ENCODE results near the gene RPL37A. TPM values are rescaled to one million over a fixed set of nuclear protein-coding genes. Genes with fewer than 3 reads are reported as not detected.

Gene RPL37A
- total RNA-seq, 1 donor from 2014 or later = 7,363 TPM

- H3K27ac ChIP-seq (ENCODE audit: low read depth, low read length) = no peak overlapping the region
- no peaks in the 10 kb centered on the region for H3K27me3 ChIP-seq (ENCODE audit: control insufficient read depth in 3 of 3, insufficient read depth in 3 of 3, low read length in 3 of 3)
- no peaks in the 10 kb centered on the region for H3K9me3 ChIP-seq (ENCODE audit: control insufficient read depth in 3 of 3, low read length in 3 of 3)
- H3K4me1 ChIP-seq (ENCODE audit: control insufficient read depth in 3 of 3, insufficient read depth in 3 of 3, low read length in 3 of 3) = no peaks in the 10 kb centered on the region
- H3K36me3 ChIP-seq (ENCODE audit: control insufficient read depth in 3 of 3, insufficient read depth in 3 of 3, low read length in 3 of 3) = peaks cover 3 to 12% (median 12%) of the 10 kb centered on the region in 3 donors
- H3K9ac ChIP-seq (ENCODE audit: low read depth in 1 of 3, low read length in 3 of 3) = no peak overlapping the region
- no peak overlapping the region for H3K4me3 ChIP-seq (ENCODE audit: low read length in 3 of 3)
Measured at GRCh38 chr2:216486271-216486670, 12.4 kb upstream of the RPL37A start.

DNA sequence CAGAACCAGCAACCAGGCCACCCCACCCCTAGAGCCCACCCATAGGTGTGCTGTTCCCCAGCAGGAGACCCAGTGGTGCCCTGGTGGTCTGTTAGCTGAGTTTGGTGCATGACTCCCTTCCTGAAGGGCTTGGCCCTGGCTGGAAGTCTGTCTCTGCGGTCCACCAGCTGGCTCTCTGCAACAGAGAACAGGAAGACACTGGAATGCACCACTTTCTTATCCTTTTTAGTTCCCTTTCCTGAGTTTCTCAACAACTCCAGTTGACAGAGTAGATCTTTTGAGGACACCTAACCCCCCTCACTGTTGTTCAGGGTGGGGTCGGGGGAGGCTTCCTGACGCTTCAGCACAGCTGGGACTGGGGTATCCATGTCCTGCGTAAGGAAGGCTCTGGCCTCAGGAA is 11.9 kb upstream of the RPL37A start:
- H3K36me3 ChIP-seq (ENCODE audit: control insufficient read depth in 3 of 3, insufficient read depth in 3 of 3, low read length in 3 of 3) = peaks cover 3 to 12% (median 12%) of the 10 kb centered on the region in 3 donors
- H3K27me3 ChIP-seq (ENCODE audit: control insufficient read depth in 3 of 3, insufficient read depth in 3 of 3, low read length in 3 of 3) = no peaks in the 10 kb centered on the region
- H3K4me1 ChIP-seq (ENCODE audit: control insufficient read depth in 3 of 3, insufficient read depth in 3 of 3, low read length in 3 of 3) = no peaks in the 10 kb centered on the region
- no peak overlapping the region for H3K27ac ChIP-seq (ENCODE audit: low read depth, low read length)
- H3K4me3 ChIP-seq (ENCODE audit: low read length in 3 of 3) = no peak overlapping the region
- H3K9ac ChIP-seq (ENCODE audit: low read depth in 1 of 3, low read length in 3 of 3) = no peak overlapping the region
- no peaks in the 10 kb centered on the region for H3K9me3 ChIP-seq (ENCODE audit: control insufficient read depth in 3 of 3, low read length in 3 of 3)

- Histone ChIP-seq H3K4me3 (ENCODE audit: low read length in 3 of 3) (no peak overlapping the region), H3K27ac (ENCODE audit: low read depth, low read length) (no peak overlapping the region), H3K27me3 (ENCODE audit: control insufficient read depth in 3 of 3, insufficient read depth in 3 of 3, low read length in 3 of 3) (no peaks in the 10 kb centered on the region), H3K9me3 (ENCODE audit: control insufficient read depth in 3 of 3, low read length in 3 of 3) (no peaks in the 10 kb centered on the region), H3K9ac (ENCODE audit: low read depth in 1 of 3, low read length in 3 of 3) (no peak overlapping the region), H3K36me3 (ENCODE audit: control insufficient read depth in 3 of 3, insufficient read depth in 3 of 3, low read length in 3 of 3) (no peaks in the 10 kb centered on the region), H3K4me1 (ENCODE audit: control insufficient read depth in 3 of 3, insufficient read depth in 3 of 3, low read length in 3 of 3) (no peaks in the 10 kb centered on the region)
Measured at GRCh38 chr2:216490061-216490460, 8.6 kb upstream of the RPL37A start.

- Histone ChIP-seq H3K27ac (ENCODE audit: low read depth, low read length) (no peak overlapping the region), H3K36me3 (ENCODE audit: control insufficient read depth in 3 of 3, insufficient read depth in 3 of 3, low read length in 3 of 3) (no peaks in the 10 kb centered on the region), H3K27me3 (ENCODE audit: control insufficient read depth in 3 of 3, insufficient read depth in 3 of 3, low read length in 3 of 3) (no peaks in the 10 kb centered on the region), H3K4me1 (ENCODE audit: control insufficient read depth in 3 of 3, insufficient read depth in 3 of 3, low read length in 3 of 3) (no peaks in the 10 kb centered on the region), H3K9me3 (ENCODE audit: control insufficient read depth in 3 of 3, low read length in 3 of 3) (no peaks in the 10 kb centered on the region), H3K4me3 (ENCODE audit: low read length in 3 of 3) (no peak overlapping the region), H3K9ac (ENCODE audit: low read depth in 1 of 3, low read length in 3 of 3) (no peak overlapping the region)
Measured at GRCh38 chr2:216491793-216492596, 6.6 kb upstream of the RPL37A start.

- Histone ChIP-seq H3K27me3 (ENCODE audit: control insufficient read depth in 3 of 3, insufficient read depth in 3 of 3, low read length in 3 of 3) (no peaks in the 10 kb centered on the region), H3K4me3 (ENCODE audit: low read length in 3 of 3) (no peak overlapping the region), H3K27ac (ENCODE audit: low read depth, low read length) (no peak overlapping the region), H3K36me3 (ENCODE audit: control insufficient read depth in 3 of 3, insufficient read depth in 3 of 3, low read length in 3 of 3) (no peaks in the 10 kb centered on the region), H3K9me3 (ENCODE audit: control insufficient read depth in 3 of 3, low read length in 3 of 3) (no peaks in the 10 kb centered on the region), H3K9ac (ENCODE audit: low read depth in 1 of 3, low read length in 3 of 3) (no peak overlapping the region), H3K4me1 (ENCODE audit: control insufficient read depth in 3 of 3, insufficient read depth in 3 of 3, low read length in 3 of 3) (peaks cover 3 to 5% (median 3%) of the 10 kb centered on the region in 3 donors)
Measured at GRCh38 chr2:216492597-216493333, 5.9 kb upstream of the RPL37A start.

DNA sequence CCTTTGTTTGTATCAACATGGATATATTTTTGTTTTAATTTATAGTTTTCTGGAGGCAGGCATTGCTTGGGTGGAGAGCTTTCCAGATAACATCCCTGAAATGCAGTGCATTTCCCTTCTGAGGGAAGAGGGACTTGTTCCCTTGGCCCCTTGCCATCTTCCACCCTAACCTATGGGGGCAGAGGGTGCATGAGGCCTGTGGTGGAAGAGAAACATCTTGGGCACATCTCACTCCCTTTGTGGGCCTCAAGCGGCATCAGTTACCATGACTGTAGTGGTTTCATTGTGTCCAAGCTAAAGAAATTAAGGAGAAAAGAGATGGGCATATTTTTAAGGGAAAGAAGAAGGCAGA is 5.3 kb upstream of the RPL37A start:
- no peaks in the 10 kb centered on the region for H3K36me3 ChIP-seq (ENCODE audit: control insufficient read depth in 3 of 3, insufficient read depth in 3 of 3, low read length in 3 of 3)
- peaks cover 6 to 10% (median 8%) of the 10 kb centered on the region in 3 donors for H3K4me1 ChIP-seq (ENCODE audit: control insufficient read depth in 3 of 3, insufficient read depth in 3 of 3, low read length in 3 of 3)
- no peak overlapping the region for H3K9ac ChIP-seq (ENCODE audit: low read depth in 1 of 3, low read length in 3 of 3)
- H3K9me3 ChIP-seq (ENCODE audit: control insufficient read depth in 3 of 3, low read length in 3 of 3) = no peaks in the 10 kb centered on the region
- no peak overlapping the region for H3K27ac ChIP-seq (ENCODE audit: low read depth, low read length)
- H3K27me3 ChIP-seq (ENCODE audit: control insufficient read depth in 3 of 3, insufficient read depth in 3 of 3, low read length in 3 of 3) = no peaks in the 10 kb centered on the region
- H3K4me3 ChIP-seq (ENCODE audit: low read length in 3 of 3) = no peak overlapping the region

GRCh38 chr2:216495656-216496055 is 3.0 kb upstream of the RPL37A start:
- Histone ChIP-seq H3K27ac (ENCODE audit: low read depth, low read length) (no peak overlapping the region), H3K4me1 (ENCODE audit: control insufficient read depth in 3 of 3, insufficient read depth in 3 of 3, low read length in 3 of 3) (peaks cover 16 to 31% (median 22%) of the 10 kb centered on the region in 3 donors), H3K27me3 (ENCODE audit: control insufficient read depth in 3 of 3, insufficient read depth in 3 of 3, low read length in 3 of 3) (no peaks in the 10 kb centered on the region), H3K4me3 (ENCODE audit: low read length in 3 of 3) (no peak overlapping the region), H3K9ac (ENCODE audit: low read depth in 1 of 3, low read length in 3 of 3) (no peak overlapping the region), H3K36me3 (ENCODE audit: control insufficient read depth in 3 of 3, insufficient read depth in 3 of 3, low read length in 3 of 3) (peaks cover 9 to 15% (median 11%) of the 10 kb centered on the region in 3 donors), H3K9me3 (ENCODE audit: control insufficient read depth in 3 of 3, low read length in 3 of 3) (no peaks in the 10 kb centered on the region)

DNA sequence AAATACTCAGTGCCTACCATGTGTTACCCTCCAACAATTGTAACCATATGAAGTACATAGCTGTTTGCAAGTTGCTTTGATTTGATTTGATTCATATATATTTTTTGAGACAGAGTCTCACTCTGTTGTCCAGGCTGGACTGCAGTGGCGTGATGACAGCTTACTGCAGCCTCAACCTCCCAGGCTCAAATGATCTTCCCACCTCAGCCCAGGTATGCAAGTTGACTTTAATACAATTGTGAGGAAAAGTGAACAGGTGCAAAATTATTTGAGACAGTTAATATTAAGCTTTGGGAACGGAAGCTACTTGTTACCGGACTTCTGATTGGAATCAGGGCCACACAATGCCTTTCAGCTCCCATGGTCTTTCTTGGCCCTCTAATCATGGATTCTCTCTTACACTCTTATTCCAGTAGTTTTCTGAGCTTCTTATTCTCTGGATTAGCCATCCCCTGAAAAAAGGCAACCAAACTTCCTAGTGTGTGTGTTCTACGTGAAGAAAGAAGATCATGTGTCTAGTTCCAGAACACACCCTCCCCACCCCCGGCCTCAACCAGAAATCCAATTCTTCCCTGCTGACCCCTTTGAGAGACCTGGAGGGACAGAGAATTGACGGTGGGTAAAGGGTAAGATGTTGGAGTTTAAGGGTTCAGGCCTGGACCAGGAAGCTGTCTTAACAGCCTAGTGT is 1.1 kb upstream of the RPL37A start:
- Histone ChIP-seq H3K27me3 (ENCODE audit: control insufficient read depth in 3 of 3, insufficient read depth in 3 of 3, low read length in 3 of 3) (no peaks in the 10 kb centered on the region), H3K4me3 (ENCODE audit: low read length in 3 of 3) (peak overlapping the region; percentile 89 to 97 (median 90)), H3K27ac (ENCODE audit: low read depth, low read length) (peak overlapping the region; percentile 83), H3K4me1 (ENCODE audit: control insufficient read depth in 3 of 3, insufficient read depth in 3 of 3, low read length in 3 of 3) (peaks cover 16 to 31% (median 22%) of the 10 kb centered on the region in 3 donors), H3K36me3 (ENCODE audit: control insufficient read depth in 3 of 3, insufficient read depth in 3 of 3, low read length in 3 of 3) (peaks cover 20 to 32% (median 27%) of the 10 kb centered on the region in 3 donors), H3K9ac (ENCODE audit: low read depth in 1 of 3, low read length in 3 of 3) (peak overlapping the region; percentile 95 to 97 (median 96)), H3K9me3 (ENCODE audit: control insufficient read depth in 3 of 3, low read length in 3 of 3) (no peaks in the 10 kb centered on the region)

GRCh38 chr2:216498070-216498378 is 620 bp upstream of the RPL37A start:
- peak overlapping the region; percentile 89 to 97 (median 90) for H3K4me3 ChIP-seq (ENCODE audit: low read length in 3 of 3)
- peaks cover 25 to 37% (median 32%) of the 10 kb centered on the region in 3 donors for H3K36me3 ChIP-seq (ENCODE audit: control insufficient read depth in 3 of 3, insufficient read depth in 3 of 3, low read length in 3 of 3)
- no peaks in the 10 kb centered on the region for H3K27me3 ChIP-seq (ENCODE audit: control insufficient read depth in 3 of 3, insufficient read depth in 3 of 3, low read length in 3 of 3)
- no peaks in the 10 kb centered on the region for H3K9me3 ChIP-seq (ENCODE audit: control insufficient read depth in 3 of 3, low read length in 3 of 3)
- H3K4me1 ChIP-seq (ENCODE audit: control insufficient read depth in 3 of 3, insufficient read depth in 3 of 3, low read length in 3 of 3) = peaks cover 16 to 31% (median 22%) of the 10 kb centered on the region in 3 donors
- H3K9ac ChIP-seq (ENCODE audit: low read depth in 1 of 3, low read length in 3 of 3) = peak overlapping the region; percentile 95 to 97 (median 96)
- peak overlapping the region; percentile 83 for H3K27ac ChIP-seq (ENCODE audit: low read depth, low read length)

Measured in skeletal muscle tissue (tissue), 4 donors.